SK-N-SH treated with all-trans-retinoic acid at 6 μM for 48 hours (cell line): ENCODE results near the gene TAS2R50.
"Not testable (repeated sequence)": the region's sequence is repeated elsewhere in the genome, so short reads cannot be mapped to it uniquely, and the experiment has no call there.

Experiments
- ARNTL ChIP-seq: fragments of 450-650 bp; formaldehyde crosslinking; IDR thresholded peaks from 2 replicates; pipeline ENCODE4 v1.5.0; 2020; ENCODE audit warnings: low read depth, mild to moderate bottlenecking, moderate library complexity, borderline replicate concordance
- ZFP3 ChIP-seq: fragments of 250-450 bp; sonication (Bioruptor Pico); IDR thresholded peaks from 2 replicates; pipeline ENCODE4 v1.5.0; 2020; ENCODE audit warnings: mild to moderate bottlenecking, moderate library complexity
- ZFP30 ChIP-seq: fragments of 450-650 bp; formaldehyde crosslinking; IDR thresholded peaks from 2 replicates; pipeline ENCODE4 v1.5.0; 2022; ENCODE audit warnings: mild to moderate bottlenecking, moderate library complexity
- ZNF565 ChIP-seq: fragments of 450-650 bp; formaldehyde crosslinking; conservative IDR thresholded peaks from 2 replicates; pipeline ENCODE4 v1.5.0; 2020; ENCODE audit warnings: low read depth, mild to moderate bottlenecking, moderate library complexity
- TF ChIP-seq, protein P1 (sequence below): fragments of 250-450 bp; sonication (Bioruptor Pico); IDR thresholded peaks from 2 replicates; pipeline ENCODE4 v1.8.0; 2021; ENCODE audit warnings: low read depth, mild to moderate bottlenecking, moderate library complexity, borderline replicate concordance

DNA sequence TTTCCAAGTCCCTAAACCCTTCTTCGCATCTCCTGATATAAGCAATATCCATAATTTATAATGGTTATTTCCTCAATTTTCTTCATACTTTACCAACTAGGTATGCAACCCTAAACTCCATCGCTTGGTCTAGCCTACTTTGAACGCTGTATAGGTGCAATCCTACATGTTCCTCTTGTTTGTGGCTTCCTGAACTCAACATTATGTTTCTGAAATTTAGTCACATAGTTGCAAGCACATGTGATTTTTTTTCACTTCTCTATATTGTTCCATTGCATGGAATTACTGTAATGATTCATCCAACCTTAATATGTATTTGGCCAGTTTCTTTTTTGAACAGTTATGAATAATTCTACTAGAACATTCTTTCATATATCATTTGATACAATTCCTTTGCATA, 47.2 kb upstream of the TAS2R50 start:
- not testable (repeated sequence) for TF ChIP-seq ZNF565 (CRISPR knock-in tag); ARNTL (CRISPR knock-in tag); ZFP30; ZFP3 (CRISPR knock-in tag)
- TF ChIP-seq, protein P1, sequence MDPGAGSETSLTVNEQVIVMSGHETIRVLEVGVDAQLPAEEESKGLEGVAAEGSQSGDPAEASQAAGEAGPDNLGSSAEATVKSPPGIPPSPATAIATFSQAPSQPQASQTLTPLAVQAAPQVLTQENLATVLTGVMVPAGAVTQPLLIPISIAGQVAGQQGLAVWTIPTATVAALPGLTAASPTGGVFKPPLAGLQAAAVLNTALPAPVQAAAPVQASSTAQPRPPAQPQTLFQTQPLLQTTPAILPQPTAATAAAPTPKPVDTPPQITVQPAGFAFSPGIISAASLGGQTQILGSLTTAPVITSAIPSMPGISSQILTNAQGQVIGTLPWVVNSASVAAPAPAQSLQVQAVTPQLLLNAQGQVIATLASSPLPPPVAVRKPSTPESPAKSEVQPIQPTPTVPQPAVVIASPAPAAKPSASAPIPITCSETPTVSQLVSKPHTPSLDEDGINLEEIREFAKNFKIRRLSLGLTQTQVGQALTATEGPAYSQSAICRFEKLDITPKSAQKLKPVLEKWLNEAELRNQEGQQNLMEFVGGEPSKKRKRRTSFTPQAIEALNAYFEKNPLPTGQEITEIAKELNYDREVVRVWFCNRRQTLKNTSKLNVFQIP (CRISPR knock-in tag): not testable (repeated sequence)
